A673 (cell line): ENCODE data around the gene MYO1E. TPM values are rescaled to one million over a fixed set of nuclear protein-coding genes. Genes with fewer than 3 reads are reported as not detected.
A peak's percentile ranks its signal among the peaks of the same experiment; 100 is the strongest.

Experiments used
- BruUV-seq: library from RNA; stranded (reverse); fragments of 400-500 nt; replicated peaks from 2 replicates; lab custom pipeline; 2021; lab: Mats Ljungman, UMichigan
- CTCF ChIA-PET: fragments of 300-600 bp; sonication (Branson Sonifier 250); formaldehyde crosslinking; loops from one replicate; lab custom pipeline; 2022; ENCODE audit warnings: antibody characterized with exemption; lab: Charles Lee
- POLR2A ChIA-PET: fragments of 300-600 bp; sonication (Branson Sonifier 250); formaldehyde crosslinking; loops from one replicate; lab custom pipeline; 2022; ENCODE audit warnings: antibody characterized with exemption; ENCODE audit not compliant: low non-redundant PET; lab: Charles Lee
- DNase-seq: peaks from one replicate; pipeline ENCODE4 v3.0.0-alpha.2; 2015; ENCODE audit warnings: low spot score
- H3K27ac ChIP-seq: fragments of 200-600 bp; sonication (generic); 2 replicates; pipeline ENCODE4 v1.5.1; 2016; ENCODE audit warnings: mixed run types, low read depth, mild to moderate bottlenecking, mixed read lengths, antibody characterized with exemption, low read length; ENCODE audit not compliant: poor library complexity, severe bottlenecking
- H3K27me3 ChIP-seq: fragments of 200-600 bp; sonication (generic); replicated peaks from 2 replicates; pipeline ENCODE4 v1.6.1; 2017; ENCODE audit warnings: mixed run types, low read depth, mild to moderate bottlenecking, mixed read lengths, antibody characterized with exemption, low read length; ENCODE audit not compliant: insufficient read depth, poor library complexity
- H3K36me3 ChIP-seq: fragments of 200-600 bp; sonication (generic); 2 replicates; pipeline ENCODE4 v1.6.1; 2016; ENCODE audit warnings: mixed run types, mild to moderate bottlenecking, mixed read lengths, antibody characterized with exemption, low read length; ENCODE audit not compliant: insufficient read depth, poor library complexity, severe bottlenecking
- H3K4me1 ChIP-seq: fragments of 200-600 bp; sonication (generic); 2 replicates; pipeline ENCODE4 v1.6.1; 2017; ENCODE audit warnings: mixed run types, mild to moderate bottlenecking, mixed read lengths, antibody characterized with exemption, low read length; ENCODE audit not compliant: insufficient read depth, poor library complexity, severe bottlenecking
- H3K4me3 ChIP-seq: fragments of 200-600 bp; sonication (generic); 2 replicates; pipeline ENCODE4 v1.5.1; 2016; ENCODE audit warnings: low read depth, mixed run types, mild to moderate bottlenecking, mixed read lengths, low read length; ENCODE audit not compliant: poor library complexity, severe bottlenecking
- H3K9me3 ChIP-seq: fragments of 200-600 bp; sonication (generic); 2 replicates; pipeline ENCODE4 v1.6.1; 2016; ENCODE audit warnings: mixed run types, low read depth, mild to moderate bottlenecking, mixed read lengths, antibody characterized with exemption, low read length; ENCODE audit not compliant: poor library complexity, severe bottlenecking
- CTCF ChIP-seq: fragments of 300-800, 200-600 bp; sonication (generic); conservative IDR thresholded peaks from 2 replicates; pipeline ENCODE4 v1.5.1; 2017; ENCODE audit warnings: low read depth, mild to moderate bottlenecking, antibody characterized with exemption, low read length, moderate library complexity, mixed read lengths
- EZH2 ChIP-seq: fragments of 200-600 bp; sonication (generic); IDR thresholded peaks from 2 replicates; pipeline ENCODE4 v1.6.1; 2017; ENCODE audit warnings: borderline replicate concordance, low read depth, mild to moderate bottlenecking, mixed read lengths, antibody characterized with exemption, low read length; ENCODE audit not compliant: poor library complexity, severe bottlenecking
- intact Hi-C: fragments of 100-400 bp; cut with micrococcal nuclease; formaldehyde crosslinking; loops from one replicate; pipeline ENCODE4 v1.10.0; 2022; ENCODE audit not compliant: unreplicated experiment
- total RNA-seq: library from RNA; stranded (reverse); gene quantifications from 2 replicates; pipeline ENCODE4 v1.2.3, GENCODE V29; 2021

The MYO1E gene
- total RNA-seq, 1 experiment from 2014 or later, result 7.9 TPM

GRCh38 chr15:59199626-59200465, 172.8 kb downstream of the MYO1E start:
- TF ChIP-seq CTCF, result no peak
- no peak for TF ChIP-seq EZH2
- no TSS peak for BruUV-seq
- CTCF ChIA-PET, result no interaction called here
- DNase-seq, result peak; percentile 63
- POLR2A ChIA-PET, result no interaction called here
- Histone ChIP-seq H3K27ac (no peak overlapping the region), H3K4me3 (no peak overlapping the region), H3K36me3 (no peaks in the 10 kb centered on the region), H3K27me3 (no peaks in the 10 kb centered on the region), H3K4me1 (peaks cover 6% of the 10 kb centered on the region), H3K9me3 (no peaks in the 10 kb centered on the region)
- intact Hi-C loops, result no loop called here

GRCh38 chr15:59197454-59197853, 175.2 kb downstream of the MYO1E start:
- ChIA-PET CTCF (interaction anchor here (0.6 kb wide), 1 partner anchor 928 kb away, joined by 3 read pairs; no protein-coding TSS in a partner anchor), POLR2A (no interaction called here)
- no peaks in the 10 kb centered on the region for H3K36me3 ChIP-seq
- TF ChIP-seq EZH2 (no peak), CTCF (no peak)
- no peaks in the 10 kb centered on the region for H3K27me3 ChIP-seq
- H3K9me3 ChIP-seq, result no peaks in the 10 kb centered on the region
- H3K27ac ChIP-seq, result no peak overlapping the region
- H3K4me3 ChIP-seq, result no peak overlapping the region
- BruUV-seq, result no TSS peak
- intact Hi-C loops, result no loop called here
- DNase-seq, result no peak
- peaks cover 6% of the 10 kb centered on the region for H3K4me1 ChIP-seq

GRCh38 chr15:59196416-59196815, 176.3 kb downstream of the MYO1E start:
- no TSS peak for BruUV-seq
- Histone ChIP-seq H3K27me3 (no peaks in the 10 kb centered on the region), H3K4me1 (peaks cover 6% of the 10 kb centered on the region), H3K9me3 (no peaks in the 10 kb centered on the region), H3K27ac (no peak overlapping the region), H3K4me3 (no peak overlapping the region), H3K36me3 (no peaks in the 10 kb centered on the region)
- no peak for TF ChIP-seq CTCF
- no peak for TF ChIP-seq EZH2
- no peak for DNase-seq
- CTCF ChIA-PET, result no interaction called here
- POLR2A ChIA-PET, result no interaction called here
- intact Hi-C loops, result no loop called here
